Common myeloid progenitor, CD34-positive (primary cell): ENCODE data around the gene CDIP1.

Experiments
- CTCF ChIA-PET: fragments of 350-600 bp; sonication (Branson Sonifier 250); formaldehyde crosslinking; loops from one replicate; lab custom pipeline; 2021; ENCODE audit warnings: antibody characterized with exemption; lab: Charles Lee
- POLR2A ChIA-PET: fragments of 350-600 bp; sonication (Branson Sonifier 250); formaldehyde crosslinking; loops from one replicate; lab custom pipeline; 2021; ENCODE audit warnings: antibody characterized with exemption; lab: Charles Lee
- DNase-seq, 3 donors: peaks; one replicate each; pipeline versions ENCODE4 v3.0.0 to v3.0.0-alpha.2; 2013
- H3K27ac ChIP-seq, 2 experiments: 1 replicate in 1 of 2; 2 replicates in 1 of 2; pipeline ENCODE4 v1.7.0; 2013; ENCODE audit warnings: inconsistent platforms in 2 of 2, low read length in 2 of 2, mild to moderate bottlenecking in 2 of 2, low read depth in 1 of 2, moderate library complexity in 1 of 2; ENCODE audit not compliant: severe bottlenecking in 2 of 2, insufficient read depth in 1 of 2, poor library complexity in 1 of 2
- H3K27me3 ChIP-seq, 5 experiments: replicated peaks in 2 of 5; 1 replicate in 3 of 5; 2 replicates in 2 of 5; pipeline versions ENCODE4 v1.6.1 to v1.7.0; 2013; ENCODE audit warnings: low read length in 4 of 5, mild to moderate bottlenecking in 2 of 5, moderate library complexity in 2 of 5, inconsistent platforms in 1 of 5; ENCODE audit not compliant: insufficient read depth in 5 of 5, control insufficient read depth in 4 of 5
- H3K36me3 ChIP-seq, 4 experiments: 1 replicate in 2 of 4; 2 replicates in 2 of 4; pipeline versions ENCODE4 v1.6.1 to v1.7.0; 2013; ENCODE audit warnings: low read length in 3 of 4, control low read depth in 1 of 4, mild to moderate bottlenecking in 1 of 4; ENCODE audit not compliant: control insufficient read depth in 4 of 4, insufficient read depth in 4 of 4
- H3K4me1 ChIP-seq, 4 experiments: 1 replicate in 3 of 4; 2 replicates in 1 of 4; pipeline versions ENCODE4 v1.6.1 to v1.7.1; 2013; ENCODE audit warnings: low read length in 3 of 4, mild to moderate bottlenecking in 3 of 4, control low read depth in 1 of 4, inconsistent platforms in 1 of 4, moderate library complexity in 1 of 4; ENCODE audit not compliant: control insufficient read depth in 4 of 4, insufficient read depth in 4 of 4; ENCODE audit errors: control extremely low read depth in 1 of 4
- H3K4me3 ChIP-seq, 7 experiments: 1 replicate in 4 of 7; 2 replicates in 3 of 7; pipeline versions ENCODE4 v1.5.1 to v1.7.0; 2013; ENCODE audit warnings: mild to moderate bottlenecking in 7 of 7, low read length in 6 of 7, moderate library complexity in 6 of 7, inconsistent platforms in 2 of 7, low read depth in 2 of 7, control low read depth in 1 of 7; ENCODE audit not compliant: insufficient read depth in 4 of 7, control insufficient read depth in 1 of 7; ENCODE audit errors: extremely low read depth in 1 of 7
- H3K9me3 ChIP-seq, 5 experiments: 1 replicate in 4 of 5; 2 replicates in 1 of 5; pipeline versions ENCODE4 v1.6.1 to v1.7.1; 2013; ENCODE audit warnings: low read length in 4 of 5, mild to moderate bottlenecking in 2 of 5, inconsistent platforms in 1 of 5, low read depth in 1 of 5, moderate library complexity in 1 of 5; ENCODE audit not compliant: control insufficient read depth in 4 of 5, insufficient read depth in 2 of 5; ENCODE audit errors: control extremely low read depth in 1 of 5
- WGBS: methylation state at CpG from one replicate; pipeline ENCODE4 v1.1.5; 2013; ENCODE audit not compliant: insufficient coverage; 5-methylcytosine and 5-hydroxymethylcytosine counted together

CDIP1 gene

GRCh38 chr16:4517812-4518680 lies 20.5 kb downstream of the CDIP1 start:
- 84% methylated on average over 10 of the region's 12 CpGs for WGBS
- peaks cover 0 to 2% (median 0%) of the 10 kb centered on the region in 5 experiments for H3K9me3 ChIP-seq
- H3K4me1 ChIP-seq = peaks cover 17 to 74% (median 52%) of the 10 kb centered on the region in 4 experiments
- DNase-seq = peak in 2 of 3 donors; percentile 25 to 34
- H3K27ac ChIP-seq = no peak overlapping the region
- CTCF ChIA-PET = interaction anchor here (0.7 to 15.2 kb wide), 10 partner anchors 8 to 68 kb away, joined by 3 to 375 read pairs (median 4); partner anchors contain the start of gene C16orf96
- POLR2A ChIA-PET = no interaction called here
- H3K27me3 ChIP-seq = no peaks in the 10 kb centered on the region
- H3K36me3 ChIP-seq = peaks cover 0 to 22% (median 0%) of the 10 kb centered on the region in 4 experiments
- no peak overlapping the region for H3K4me3 ChIP-seq

- peak overlapping the region in 1 of 2 experiments; percentile 75 for H3K27ac ChIP-seq
- DNase-seq = peak; percentile 45 to 84 (median 78)
- H3K9me3 ChIP-seq = peaks cover 0 to 2% (median 0%) of the 10 kb centered on the region in 5 experiments
- ChIA-PET CTCF (interaction anchor here (1.0 to 15.2 kb wide), 5 partner anchors 10 to 71 kb away, joined by 3 to 375 read pairs (median 7); partner anchors contain the start of gene C16orf96), POLR2A (no interaction called here)
- no peaks in the 10 kb centered on the region for H3K27me3 ChIP-seq
- WGBS = 100% methylated on average over 1 of the region's 5 CpGs
- H3K4me3 ChIP-seq = peak overlapping the region in 3 of 7 experiments; percentile 34 to 40 (median 34)
- H3K4me1 ChIP-seq = peaks cover 14 to 86% (median 64%) of the 10 kb centered on the region in 4 experiments
- peaks cover 0 to 38% (median 12%) of the 10 kb centered on the region in 4 experiments for H3K36me3 ChIP-seq
Measured at GRCh38 chr16:4515611-4516233, 22.9 kb downstream of the CDIP1 start.

GRCh38 chr16:4514606-4515005 lies 24.0 kb downstream of the CDIP1 start:
- no peak for DNase-seq
- CTCF ChIA-PET = interaction anchor here (0.8 to 15.2 kb wide), 9 partner anchors 8 to 72 kb away, joined by 3 to 375 read pairs (median 4); partner anchors contain the start of gene C16orf96

GRCh38 chr16:4513881-4514280 lies 24.7 kb downstream of the CDIP1 start:
- POLR2A ChIA-PET = interaction anchor here (0.6 kb wide), 1 partner anchor 22 kb away, joined by 5 read pairs; no protein-coding TSS in a partner anchor

More at GRCh38 chr16:4514606-4515005, 24.0 kb downstream of the CDIP1 start:
- WGBS = 2% methylated on average over 6 of the region's 7 CpGs
- peaks cover 0 to 45% (median 19%) of the 10 kb centered on the region in 4 experiments for H3K36me3 ChIP-seq
- H3K4me1 ChIP-seq = peaks cover 14 to 83% (median 63%) of the 10 kb centered on the region in 4 experiments
- H3K27me3 ChIP-seq = no peaks in the 10 kb centered on the region
- peak overlapping the region in 4 of 7 experiments; percentile 11 to 61 (median 41) for H3K4me3 ChIP-seq
- POLR2A ChIA-PET = interaction anchor here (0.6 kb wide), 3 partner anchors 8 to 22 kb away, joined by 3 to 5 read pairs (median 3); no protein-coding TSS in a partner anchor
- H3K27ac ChIP-seq = peak overlapping the region; percentile 50 to 75
- peaks cover 0 to 2% (median 0%) of the 10 kb centered on the region in 5 experiments for H3K9me3 ChIP-seq

GRCh38 chr16:4513086-4513860 lies 25.3 kb downstream of the CDIP1 start:
- CTCF ChIA-PET = interaction anchor here (0.9 to 15.2 kb wide), 5 partner anchors 24 to 129 kb away, joined by 3 to 375 read pairs (median 7); partner anchors contain the start of gene C16orf96
- POLR2A ChIA-PET = no interaction called here
- 90% methylated on average over 15 of the region's 19 CpGs for WGBS
- no peak for DNase-seq
- peaks cover 14 to 77% (median 56%) of the 10 kb centered on the region in 4 experiments for H3K4me1 ChIP-seq
- no peak overlapping the region for H3K4me3 ChIP-seq
- H3K9me3 ChIP-seq = peaks cover 0 to 2% (median 0%) of the 10 kb centered on the region in 5 experiments
- peak overlapping the region in 1 of 2 experiments; percentile 49 for H3K27ac ChIP-seq
- peaks cover 2 to 58% (median 28%) of the 10 kb centered on the region in 4 experiments for H3K36me3 ChIP-seq
- H3K27me3 ChIP-seq = no peaks in the 10 kb centered on the region

More at GRCh38 chr16:4513881-4514280, 24.7 kb downstream of the CDIP1 start:
- Histone ChIP-seq H3K36me3 (peaks cover 0 to 52% (median 25%) of the 10 kb centered on the region in 4 experiments), H3K4me3 (peak overlapping the region in 3 of 7 experiments; percentile 34 to 61 (median 48)), H3K4me1 (peaks cover 14 to 77% (median 56%) of the 10 kb centered on the region in 4 experiments), H3K9me3 (peaks cover 0 to 2% (median 0%) of the 10 kb centered on the region in 5 experiments), H3K27me3 (no peaks in the 10 kb centered on the region), H3K27ac (peak overlapping the region; percentile 50 to 75)
- CTCF ChIA-PET = interaction anchor here (0.9 to 15.2 kb wide), 7 partner anchors 9 to 128 kb away, joined by 3 to 375 read pairs (median 5); partner anchors contain the start of gene C16orf96
- no peak for DNase-seq
- 99% methylated on average over 6 of the region's 7 CpGs for WGBS

GRCh38 chr16:4512473-4512872 lies 26.1 kb downstream of the CDIP1 start:
- Histone ChIP-seq H3K4me1 (peaks cover 14 to 69% (median 54%) of the 10 kb centered on the region in 4 experiments), H3K27ac (peak overlapping the region in 1 of 2 experiments; percentile 49), H3K9me3 (peaks cover 0 to 2% (median 0%) of the 10 kb centered on the region in 5 experiments), H3K27me3 (no peaks in the 10 kb centered on the region), H3K4me3 (no peak overlapping the region), H3K36me3 (peaks cover 2 to 64% (median 35%) of the 10 kb centered on the region in 4 experiments)
- no peak for DNase-seq
- POLR2A ChIA-PET = no interaction called here
- CTCF ChIA-PET = interaction anchor here (1.0 to 15.2 kb wide), 6 partner anchors 12 to 443 kb away, joined by 3 to 375 read pairs (median 16); partner anchors contain the start of gene C16orf96
- WGBS = 93% methylated on average over 8 of the region's 10 CpGs
